K562 (cell line): ENCODE data around the gene AGK. TPM values are rescaled to one million over a fixed set of nuclear protein-coding genes. Genes with fewer than 3 reads are reported as not detected.

Source experiments
- ATAC-seq: fragments of 200-7000 bp; cut with Tn5 transposase; 3 replicates; pipeline ENCODE4 v1.9.1; 2020; ENCODE audit warnings: moderate library complexity
- BruUV-seq: library from RNA; stranded (reverse); fragments of 400-500 nt; replicated peaks from 2 replicates; lab custom pipeline; 2021; lab: Mats Ljungman, UMichigan
- CTCF ChIA-PET: fragments of 300-600 bp; formaldehyde crosslinking; extraction: SDS; loops from one replicate; lab custom pipeline; 2021; ENCODE audit warnings: low intra/inter-chr PET ratio; lab: Yijun Ruan, JAX
- POLR2A ChIA-PET: fragments of 300-600, 350-650 bp; sonication (Branson Sonifier 250); formaldehyde crosslinking; extraction: SDS; loops from one replicate; lab custom pipeline; 2021; ENCODE audit warnings: antibody characterized with exemption, inconsistent platforms; lab: Yijun Ruan, JAX
- DNase-seq, 4 experiments: peaks; one replicate each; pipeline versions ENCODE4 v3.0.0 to v3.0.0-alpha.2; 2011 to 2018; ENCODE audit warnings: low spot score in 3 of 4, mixed read lengths in 3 of 4; ENCODE audit errors: extremely low read depth in 1 of 4
- FAIRE-seq: peaks from 2 replicates; lab custom pipeline; 2011; peaks lifted over from hg19 to GRCh38; lab: Jason Lieb, UNC
- H2AFZ ChIP-seq: 2 replicates; pipeline ENCODE4 v1.6.0; 2011; ENCODE audit warnings: low read depth, low read length, control low read depth, inconsistent platforms
- H3K27ac ChIP-seq: fragments of 200-600 bp; 3 replicates; pipeline ENCODE4 v1.8.0; 2011; ENCODE audit warnings: low read depth, mild to moderate bottlenecking, control low read depth, inconsistent platforms, low read length, moderate library complexity, mixed read lengths; ENCODE audit errors: extremely low read depth
- H3K27me3 ChIP-seq, 2 experiments: fragments of 300-600 bp in 1 of 2; 2 replicates in 1 of 2; 3 replicates in 1 of 2; pipeline versions ENCODE4 v1.6.0 to v1.8.0; 2011; ENCODE audit warnings: inconsistent platforms in 2 of 2, low read length in 2 of 2, mild to moderate bottlenecking in 1 of 2, mixed read lengths in 1 of 2, moderate library complexity in 1 of 2; ENCODE audit not compliant: control insufficient read depth in 2 of 2, insufficient read depth in 2 of 2
- H3K36me3 ChIP-seq: fragments of 300-600 bp; 3 replicates; pipeline ENCODE4 v1.8.0; 2011; ENCODE audit warnings: mild to moderate bottlenecking, low read length, inconsistent platforms; ENCODE audit not compliant: control insufficient read depth, insufficient read depth
- H3K4me1 ChIP-seq, 2 experiments: fragments of 200-600 bp in 1 of 2; replicated peaks in 1 of 2; 2 replicates in 1 of 2; 3 replicates in 1 of 2; pipeline versions ENCODE4 v1.5.1 to v1.8.0; 2011; ENCODE audit warnings: inconsistent platforms in 2 of 2, low read length in 2 of 2, mild to moderate bottlenecking in 1 of 2, mixed read lengths in 1 of 2, moderate library complexity in 1 of 2; ENCODE audit not compliant: control insufficient read depth in 2 of 2, insufficient read depth in 2 of 2
- H3K4me2 ChIP-seq: 2 replicates; pipeline ENCODE4 v1.6.1; 2011; ENCODE audit warnings: low read length, control low read depth, inconsistent platforms, mixed read lengths; ENCODE audit not compliant: insufficient read depth
- H3K4me3 ChIP-seq: fragments of 200-600 bp; sonication (generic), shearing (Covaris generic); 2 replicates; pipeline ENCODE4 v1.5.1; 2016; ENCODE audit warnings: control low read depth, inconsistent platforms
- H3K79me2 ChIP-seq: fragments of 200-600 bp; 3 replicates; pipeline ENCODE4 v1.8.0; 2011; ENCODE audit warnings: low read length, inconsistent platforms; ENCODE audit not compliant: control insufficient read depth, insufficient read depth
- H3K9ac ChIP-seq, 2 experiments: 2 replicates each; pipeline versions ENCODE4 v1.6.0 to v1.6.1; 2011; ENCODE audit warnings: low read depth in 2 of 2, low read length in 2 of 2, control low read depth in 1 of 2, inconsistent platforms in 1 of 2, mild to moderate bottlenecking in 1 of 2, mixed read lengths in 1 of 2; ENCODE audit not compliant: insufficient read depth in 1 of 2
- H3K9me1 ChIP-seq: one replicate; pipeline ENCODE4 v1.6.0; 2011; ENCODE audit warnings: inconsistent platforms, mild to moderate bottlenecking, low read length, moderate library complexity; ENCODE audit not compliant: control insufficient read depth, insufficient read depth
- H3K9me3 ChIP-seq: replicated peaks from 2 replicates; pipeline ENCODE4 v1.5.1; 2011; ENCODE audit warnings: low read depth, low read length, inconsistent platforms; ENCODE audit not compliant: control insufficient read depth, insufficient read depth
- H4K20me1 ChIP-seq: replicated peaks from 2 replicates; pipeline ENCODE4 v1.6.1; 2011; ENCODE audit warnings: low read length, inconsistent platforms, mixed read lengths; ENCODE audit not compliant: control insufficient read depth, insufficient read depth
- ARID3A ChIP-seq: IDR thresholded peaks from 2 replicates; pipeline ENCODE4 v1.6.1; 2012; ENCODE audit warnings: low read depth, low read length, improper control_type of control experiment, borderline replicate concordance
- ETS2 ChIP-seq: IDR thresholded peaks from 2 replicates; pipeline ENCODE4 v1.6.1; 2016; ENCODE audit warnings: borderline replicate concordance, missing genetic modification characterization, mild to moderate bottlenecking, moderate library complexity, missing compliant biosample characterization; ENCODE audit not compliant: poor library complexity, severe bottlenecking
- HNRNPUL1 ChIP-seq: fragments of 200-400 bp; formaldehyde crosslinking; IDR thresholded peaks from 2 replicates; pipeline ENCODE4 v1.6.1; 2017; ENCODE audit warnings: low read length
- NCOA1 ChIP-seq: fragments of 450-650 bp; IDR thresholded peaks from 2 replicates; pipeline ENCODE4 v1.6.1; 2016; ENCODE audit warnings: low read depth
- PHF8 ChIP-seq: fragments of 200-600 bp; sonication (generic); IDR thresholded peaks from 2 replicates; pipeline ENCODE4 v1.6.1; 2012; ENCODE audit warnings: mixed run types, mild to moderate bottlenecking, inconsistent platforms, low read length, moderate library complexity, borderline replicate concordance
- RBM22 ChIP-seq: fragments of 200-400 bp; formaldehyde crosslinking; IDR thresholded peaks from 2 replicates; pipeline ENCODE4 v1.6.1; 2018; ENCODE audit warnings: low read length, low read depth; ENCODE audit not compliant: poor library complexity, severe bottlenecking
- ZNF253 ChIP-seq: fragments of 250-450 bp; sonication (Bioruptor Pico); conservative IDR thresholded peaks from 2 replicates; pipeline ENCODE4 v1.6.1; 2021; ENCODE audit warnings: mild to moderate bottlenecking
- WGBS: fragments of 100-300 bp; shearing (Covaris generic); methylation state at CpG from one replicate; pipeline ENCODE4 v1.1.6; 2016; ENCODE audit warnings: low coverage, mixed read lengths; ENCODE audit not compliant: insufficient coverage; ENCODE audit errors: missing lambda C conversion rate; 5-methylcytosine and 5-hydroxymethylcytosine counted together
- in situ Hi-C: fragments of 300-500 bp; cut with MboI; formaldehyde crosslinking; loops from 4 replicates; pipeline ENCODE4 v1.15.0; 2018; ENCODE audit warnings: inconsistent platforms, mixed read lengths
- intact Hi-C: fragments of 100-400 bp; cut with micrococcal nuclease; formaldehyde crosslinking; loops from 2 replicates; pipeline ENCODE4 v1.14.2; 2022
- polyA plus RNA-seq, 8 experiments: library from polyadenylated mRNA; depleted of rRNA in 4 of 8; stranded (reverse) in 5 of 8; unstranded in 3 of 8; fragments of >200 nt; fragmentation: Nextera tagmentation in 2 of 8; fragmentation: Illumina TruSeq in 1 of 8; extraction: Ambion mirVana in 2 of 8; extraction: Trizol in 1 of 8; gene quantifications; 2 replicates each; pipeline versions ENCODE4 v1.2.1 to v1.2.3, GENCODE V29; 2011 to 2014; ENCODE audit warnings: inconsistent platforms in 1 of 8, missing spikeins in 1 of 8
- total RNA-seq, 7 experiments: library from RNA; depleted of rRNA in 6 of 7; stranded (reverse); fragments of >200 nt in 6 of 7; fragmentation: Illumina TruSeq in 2 of 7; extraction: Trizol in 2 of 7; gene quantifications; 2 replicates each; pipeline versions ENCODE4 v1.2.1 to v1.2.3, GENCODE V29; 2011 to 2021; ENCODE audit warnings: low replicate concordance in 1 of 7

The AGK gene
- total and polyA plus RNA-seq, 9 of the 15 experiments (the other 6 are each of a cell fraction or from before 2014, with no cell fraction given), result 50.7 to 128 (median 71.8) TPM

- ChIA-PET CTCF (no interaction called here), POLR2A (interaction anchor here (1.2 kb wide), 1 partner anchor 9 kb away, joined by 4 read pairs; no protein-coding TSS in a partner anchor)
Measured at GRCh38 chr7:141584935-141585334, 33.7 kb downstream of the AGK start.

More at GRCh38 chr7:141584935-141585334, 33.7 kb downstream of the AGK start:
- Histone ChIP-seq H4K20me1 (no peaks in the 10 kb centered on the region), H3K9me3 (peaks cover 2% of the 10 kb centered on the region; the same call in 1 of the 2 replicates), H3K4me1 (no peaks in the 10 kb centered on the region), H3K4me3 (no peak overlapping the region), H3K4me2 (no peak overlapping the region), H3K36me3 (peaks cover 18% of the 10 kb centered on the region; the same call in 1 of the 3 replicates), H2AFZ (no peak overlapping the region), H3K27ac (no peak overlapping the region), H3K79me2 (no peaks in the 10 kb centered on the region), H3K9me1 (no peaks in the 10 kb centered on the region), H3K27me3 (no peaks in the 10 kb centered on the region), H3K9ac (no peak overlapping the region)
- in situ Hi-C loops (no loop called here), intact Hi-C loops (no loop called here)
- WGBS, result 71% methylated on average over 3 of the region's 3 CpGs
- no peak for TF ChIP-seq RBM22
- no peak for TF ChIP-seq ZNF253 (CRISPR knock-in tag)
- no peak for TF ChIP-seq HNRNPUL1
- no peak for TF ChIP-seq NCOA1
- no peak for TF ChIP-seq ARID3A
- TF ChIP-seq PHF8, result no peak
- no peak for TF ChIP-seq ETS2 (tag)
- no TSS peak for BruUV-seq
- FAIRE-seq (no peak), DNase-seq (no peak), ATAC-seq (no peak)
